Loucy (cell line): ENCODE measurements around the gene MMP2.

Experiments
- H2AFZ ChIP-seq: fragments of 200-600 bp; sonication (generic); 2 replicates; pipeline ENCODE4 v1.6.0; 2016; ENCODE audit warnings: antibody characterized with exemption, mild to moderate bottlenecking, low read length, moderate library complexity
- H3F3A ChIP-seq: fragments of 200-600 bp; 2 replicates; pipeline ENCODE4 v1.6.0; 2016; ENCODE audit warnings: antibody characterized with exemption, low read depth, mild to moderate bottlenecking
- H3K27me3 ChIP-seq: fragments of 200-600 bp; sonication (generic); 2 replicates; pipeline ENCODE4 v1.6.1; 2014; ENCODE audit warnings: low read length, mild to moderate bottlenecking; ENCODE audit not compliant: insufficient read depth, poor library complexity, severe bottlenecking
- H3K36me3 ChIP-seq: fragments of 200-600 bp; sonication (generic); 2 replicates; pipeline ENCODE4 v1.6.1; 2016; ENCODE audit warnings: low read length; ENCODE audit not compliant: insufficient read depth
- H3K4me1 ChIP-seq: fragments of 200-600 bp; sonication (generic); 2 replicates; pipeline ENCODE4 v1.5.1; 2014; ENCODE audit warnings: low read length, mild to moderate bottlenecking; ENCODE audit not compliant: insufficient read depth, poor library complexity, severe bottlenecking
- H3K4me2 ChIP-seq: fragments of 200-600 bp; sonication (generic); 2 replicates; pipeline ENCODE4 v1.6.0; 2014; ENCODE audit warnings: antibody characterized with exemption, low read length, low read depth, mild to moderate bottlenecking; ENCODE audit not compliant: poor library complexity, severe bottlenecking
- H3K4me3 ChIP-seq: fragments of 200-600 bp; sonication (generic); 2 replicates; pipeline ENCODE4 v1.5.1; 2014; ENCODE audit warnings: low read length, mild to moderate bottlenecking, mixed read lengths; ENCODE audit not compliant: poor library complexity, severe bottlenecking
- H3K79me2 ChIP-seq: fragments of 200-600 bp; sonication (generic); 2 replicates; pipeline ENCODE4 v1.6.1; 2014; ENCODE audit warnings: low read length; ENCODE audit not compliant: insufficient read depth
- H3K9ac ChIP-seq: fragments of 200-600 bp; sonication (generic); 2 replicates; pipeline ENCODE4 v1.6.0; 2014; ENCODE audit warnings: mild to moderate bottlenecking, low read depth, low read length, moderate library complexity; ENCODE audit not compliant: poor library complexity, severe bottlenecking
- H3K9me2 ChIP-seq: fragments of 200-600 bp; sonication (generic); replicated peaks from 2 replicates; pipeline ENCODE4 v1.6.1; 2016; ENCODE audit warnings: low read depth, low read length, mixed read lengths
- H3K9me3 ChIP-seq: fragments of 200-600 bp; sonication (generic); 2 replicates; pipeline ENCODE4 v1.6.1; 2014; ENCODE audit warnings: mild to moderate bottlenecking, antibody characterized with exemption, low read length, low read depth; ENCODE audit not compliant: insufficient read depth
- H4K20me1 ChIP-seq: fragments of 200-600 bp; sonication (generic); 2 replicates; pipeline ENCODE4 v1.6.0; 2014; ENCODE audit warnings: antibody characterized with exemption, low read length, mild to moderate bottlenecking; ENCODE audit not compliant: insufficient read depth, poor library complexity, severe bottlenecking
- CTCF ChIP-seq: fragments of 200-600 bp; sonication (generic); conservative IDR thresholded peaks from 2 replicates; pipeline ENCODE4 v1.5.1; 2014; ENCODE audit warnings: mild to moderate bottlenecking, antibody characterized with exemption, low read length
- EZH2phosphoT487 ChIP-seq: fragments of 200-600 bp; IDR thresholded peaks from 2 replicates; pipeline ENCODE4 v1.6.1; 2018; ENCODE audit warnings: antibody characterized with exemption, mild to moderate bottlenecking, moderate library complexity, borderline replicate concordance

MMP2 gene

GRCh38 chr16:55506083-55506482, 27.1 kb downstream of the MMP2 start:
- Histone ChIP-seq H3K9me3 (no peaks in the 10 kb centered on the region), H3K79me2 (no peaks in the 10 kb centered on the region), H3K27me3 (no peaks in the 10 kb centered on the region), H3K4me3 (no peak overlapping the region), H2AFZ (no peak overlapping the region), H3K4me1 (peaks cover 28% of the 10 kb centered on the region), H3K36me3 (no peaks in the 10 kb centered on the region), H3K9ac (no peak overlapping the region), H4K20me1 (no peaks in the 10 kb centered on the region), H3K9me2 (no peaks in the 10 kb centered on the region), H3K4me2 (no peak overlapping the region), H3F3A (no peaks in the 10 kb centered on the region)
- TF ChIP-seq EZH2phosphoT487, result no peak
- no peak for TF ChIP-seq CTCF

GRCh38 chr16:55506708-55507107, 27.7 kb downstream of the MMP2 start:
- H2AFZ ChIP-seq, result no peak overlapping the region
- H3F3A ChIP-seq, result no peaks in the 10 kb centered on the region
- no peaks in the 10 kb centered on the region for H3K9me3 ChIP-seq
- H4K20me1 ChIP-seq, result no peaks in the 10 kb centered on the region
- peaks cover 28% of the 10 kb centered on the region for H3K4me1 ChIP-seq
- no peaks in the 10 kb centered on the region for H3K27me3 ChIP-seq
- H3K4me2 ChIP-seq, result no peak overlapping the region
- H3K36me3 ChIP-seq, result no peaks in the 10 kb centered on the region
- H3K9me2 ChIP-seq, result no peaks in the 10 kb centered on the region
- no peak overlapping the region for H3K9ac ChIP-seq
- no peak overlapping the region for H3K4me3 ChIP-seq
- no peak for TF ChIP-seq CTCF
- TF ChIP-seq EZH2phosphoT487, result no peak
- no peaks in the 10 kb centered on the region for H3K79me2 ChIP-seq

GRCh38 chr16:55508271-55508921, 29.4 kb downstream of the MMP2 start:
- TF ChIP-seq CTCF (no peak), EZH2phosphoT487 (no peak)
- no peaks in the 10 kb centered on the region for H3F3A ChIP-seq
- no peaks in the 10 kb centered on the region for H3K79me2 ChIP-seq
- no peaks in the 10 kb centered on the region for H3K36me3 ChIP-seq
- no peak overlapping the region for H3K9ac ChIP-seq
- no peak overlapping the region for H3K4me2 ChIP-seq
- H2AFZ ChIP-seq, result no peak overlapping the region
- H3K4me3 ChIP-seq, result no peak overlapping the region
- no peaks in the 10 kb centered on the region for H3K27me3 ChIP-seq
- no peaks in the 10 kb centered on the region for H4K20me1 ChIP-seq
- peaks cover 26% of the 10 kb centered on the region for H3K4me1 ChIP-seq
- H3K9me2 ChIP-seq, result no peaks in the 10 kb centered on the region
- peaks cover 15% of the 10 kb centered on the region; the same call in 1 of the 2 replicates for H3K9me3 ChIP-seq
